Testis (tissue), 3 donors: ENCODE results near the gene NEK11. TPM values are rescaled to one million over a fixed set of nuclear protein-coding genes. Genes with fewer than 3 reads are reported as not detected.

Experiments
- DNase-seq: peaks from one replicate; pipeline ENCODE4 v3.0.0-alpha.2; 2019
- H3K27ac ChIP-seq, 2 donors: fragments of 200-600 bp; sonication (generic); one replicate each; pipeline ENCODE4 v1.5.1; 2019
- H3K27me3 ChIP-seq: fragments of 200-600 bp; sonication (generic); one replicate; pipeline ENCODE4 v1.5.1; 2019
- H3K36me3 ChIP-seq: fragments of 200-600 bp; sonication (generic); one replicate; pipeline ENCODE4 v1.5.1; 2017; ENCODE audit warnings: low read depth; ENCODE audit errors: missing control alignments
- H3K4me1 ChIP-seq: fragments of 200-600 bp; sonication (generic); one replicate; pipeline ENCODE4 v1.5.1; 2019
- H3K4me3 ChIP-seq, 2 donors: fragments of 200-600 bp; sonication (generic); one replicate each; pipeline ENCODE4 v1.5.1; 2017 to 2019
- H3K9me3 ChIP-seq: fragments of 200-600 bp; sonication (generic); one replicate; pipeline ENCODE4 v1.5.1; 2017
- POLR2A ChIP-seq: fragments of 450-650 bp; IDR thresholded peaks from one replicate; pipeline ENCODE4 v1.6.1; 2017; ENCODE audit warnings: antibody characterized with exemption, mild to moderate bottlenecking, moderate library complexity
- WGBS, 2 donors: methylation state at CpG; one replicate each; pipeline ENCODE4 v1.1.5; 2018; 5-methylcytosine and 5-hydroxymethylcytosine counted together
- intact Hi-C: fragments of 100-400 bp; cut with DNase I; formaldehyde crosslinking; loops from one replicate; pipeline ENCODE4 v1.15.1; 2023; ENCODE audit warnings: low total_unique reads
- polyA plus RNA-seq: library from polyadenylated mRNA; stranded (reverse); fragments of 350-450 nt; fragmentation: Illumina TruSeq; extraction: RNeasy Lipid Tissue Mini Kit (QIAGEN cat#74804); gene quantifications from one replicate; pipeline ENCODE4 v1.2.3, GENCODE V29; 2014; ENCODE audit warnings: low read depth, low replicate concordance; ENCODE audit not compliant: insufficient read depth
- total RNA-seq, 2 donors: library from RNA; depleted of rRNA; stranded (reverse); fragments of >200 nt; gene quantifications; one replicate each; pipeline ENCODE4 v1.2.3, GENCODE V29; 2016
- TF ChIP-seq, protein P1 (sequence below), 3 experiments: fragments of 450-650 bp in 2 of 3; fragments of 200-600 bp in 1 of 3; sonication (generic) in 1 of 3; IDR thresholded peaks; one replicate each; pipeline ENCODE4 v1.5.1; 2016 to 2019; ENCODE audit warnings: antibody characterized with exemption in 3 of 3, mild to moderate bottlenecking in 2 of 3, moderate library complexity in 1 of 3

The NEK11 gene
- total and polyA plus RNA-seq, 3 donors from 2014 or later = 22.4 to 40.9 (median 35.9) TPM

DNA sequence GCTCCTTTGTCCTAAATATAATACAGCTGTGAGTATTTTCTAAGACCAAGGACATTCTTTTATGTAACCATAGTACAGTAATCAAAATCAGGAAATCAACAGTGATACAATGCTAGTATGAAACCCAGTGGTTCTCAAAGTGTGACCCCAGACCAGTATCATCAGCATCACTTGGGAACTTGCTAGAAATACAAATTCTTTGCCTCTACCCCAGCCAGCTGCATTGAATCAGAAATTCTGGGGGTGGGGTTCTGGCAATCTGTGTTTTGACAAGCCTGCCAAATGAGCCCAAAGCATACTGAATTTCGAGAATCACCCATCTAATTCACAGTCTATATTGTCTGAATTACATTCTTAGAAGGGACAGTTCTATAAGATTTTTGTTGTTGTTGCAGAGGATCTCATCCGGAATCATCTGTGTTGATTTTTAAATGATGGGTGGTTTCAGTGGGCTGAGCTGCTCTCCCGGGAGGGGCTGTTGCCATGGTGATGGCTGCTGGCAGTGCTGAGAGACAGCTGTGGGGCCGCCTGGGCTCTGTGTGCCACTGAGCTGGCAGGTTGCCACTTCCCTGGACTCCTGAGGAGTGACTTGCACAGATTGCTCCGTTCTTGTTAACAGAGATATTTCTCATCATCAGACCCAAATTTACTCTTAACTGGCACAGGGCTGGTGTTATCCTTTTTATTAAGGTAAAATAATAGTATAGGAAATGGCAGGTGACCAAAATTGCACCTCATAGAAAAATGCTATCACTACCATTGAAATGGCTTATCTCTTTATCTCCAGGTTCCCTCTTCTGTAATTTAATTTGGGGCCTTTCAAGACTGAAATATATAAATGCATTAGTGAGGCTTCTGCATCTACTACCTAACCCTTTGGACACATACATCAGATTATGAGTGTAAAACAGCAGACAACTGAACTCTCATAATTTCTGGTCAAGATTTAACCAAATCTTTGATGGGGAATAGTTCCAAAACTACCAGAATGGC lies 56.5 kb downstream of the NEK11 start:
- H3K4me3 ChIP-seq = no peak overlapping the region
- no peak overlapping the region for H3K27ac ChIP-seq
- H3K36me3 ChIP-seq = no peaks in the 10 kb centered on the region
- WGBS, 2 donors = 38 to 42% methylated on average over 4 to 5 of the region's 5 CpGs
- intact Hi-C loops = no loop called here
- TF ChIP-seq, protein P1, sequence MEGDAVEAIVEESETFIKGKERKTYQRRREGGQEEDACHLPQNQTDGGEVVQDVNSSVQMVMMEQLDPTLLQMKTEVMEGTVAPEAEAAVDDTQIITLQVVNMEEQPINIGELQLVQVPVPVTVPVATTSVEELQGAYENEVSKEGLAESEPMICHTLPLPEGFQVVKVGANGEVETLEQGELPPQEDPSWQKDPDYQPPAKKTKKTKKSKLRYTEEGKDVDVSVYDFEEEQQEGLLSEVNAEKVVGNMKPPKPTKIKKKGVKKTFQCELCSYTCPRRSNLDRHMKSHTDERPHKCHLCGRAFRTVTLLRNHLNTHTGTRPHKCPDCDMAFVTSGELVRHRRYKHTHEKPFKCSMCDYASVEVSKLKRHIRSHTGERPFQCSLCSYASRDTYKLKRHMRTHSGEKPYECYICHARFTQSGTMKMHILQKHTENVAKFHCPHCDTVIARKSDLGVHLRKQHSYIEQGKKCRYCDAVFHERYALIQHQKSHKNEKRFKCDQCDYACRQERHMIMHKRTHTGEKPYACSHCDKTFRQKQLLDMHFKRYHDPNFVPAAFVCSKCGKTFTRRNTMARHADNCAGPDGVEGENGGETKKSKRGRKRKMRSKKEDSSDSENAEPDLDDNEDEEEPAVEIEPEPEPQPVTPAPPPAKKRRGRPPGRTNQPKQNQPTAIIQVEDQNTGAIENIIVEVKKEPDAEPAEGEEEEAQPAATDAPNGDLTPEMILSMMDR (IDR thresholded peaks at IDR 0.05) = no peak
- TF ChIP-seq POLR2A = no peak
- peak; percentile 53 for DNase-seq
- no peaks in the 10 kb centered on the region for H3K27me3 ChIP-seq
- H3K9me3 ChIP-seq = no peaks in the 10 kb centered on the region
- H3K4me1 ChIP-seq = no peaks in the 10 kb centered on the region

DNA sequence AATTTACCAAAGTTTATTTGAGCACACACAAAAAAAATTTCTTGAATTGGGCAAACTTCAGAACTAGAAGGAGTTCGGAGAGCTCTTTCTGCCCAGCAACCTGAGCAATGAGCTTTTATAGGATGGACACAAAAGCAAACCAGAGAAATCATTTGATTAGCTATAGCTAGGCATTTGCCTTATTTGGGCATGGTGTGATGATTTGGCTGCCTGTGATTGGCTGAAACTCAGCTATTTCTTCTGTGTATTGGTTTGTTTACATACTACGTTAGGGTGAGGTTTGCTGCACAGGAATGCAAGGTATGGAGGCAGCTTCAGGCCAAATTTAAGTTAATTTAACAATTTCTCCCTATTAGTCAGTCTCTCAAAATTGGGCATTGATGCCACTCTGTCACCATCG lies 65.1 kb downstream of the NEK11 start:
- intact Hi-C loops = no loop called here

DNA sequence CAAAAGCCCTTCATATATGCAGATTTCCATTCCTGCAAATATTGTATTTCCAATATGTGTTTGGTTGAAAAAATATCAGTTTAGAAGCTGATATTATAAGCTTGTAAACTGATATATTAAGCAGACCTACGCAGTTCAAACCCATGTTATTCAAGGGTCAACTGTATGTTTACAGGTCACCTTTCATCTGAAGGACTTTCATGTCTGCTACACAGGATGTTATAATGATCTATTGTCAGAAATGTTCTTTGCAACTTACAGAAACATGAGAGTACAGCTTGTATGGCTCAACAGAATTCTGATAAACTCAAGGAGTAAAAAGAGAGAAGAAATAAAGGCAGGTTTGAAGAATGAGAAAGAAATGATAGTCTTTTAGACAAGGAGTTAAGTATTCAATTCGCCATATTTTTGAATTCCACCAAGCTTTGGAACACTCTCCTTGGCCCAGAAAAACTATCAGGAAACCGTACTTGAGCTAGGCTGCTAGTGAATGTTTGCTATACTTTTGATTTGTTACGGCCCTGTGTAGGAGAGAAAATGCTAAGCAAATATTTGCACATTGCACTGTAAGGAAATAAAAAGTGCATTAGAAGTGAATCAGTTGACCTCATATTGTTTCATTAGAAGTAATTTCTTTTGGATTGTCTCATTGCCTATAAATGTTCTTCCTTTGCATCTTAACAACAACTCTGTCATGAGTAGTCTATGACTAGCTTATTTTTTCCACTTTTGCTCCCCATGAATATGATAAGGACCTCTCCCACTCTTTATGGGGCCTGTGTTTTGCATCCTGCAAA lies 81.2 kb downstream of the NEK11 start:
- Histone ChIP-seq H3K4me3 (no peak overlapping the region), H3K27me3 (no peaks in the 10 kb centered on the region), H3K9me3 (no peaks in the 10 kb centered on the region), H3K36me3 (no peaks in the 10 kb centered on the region), H3K4me1 (no peaks in the 10 kb centered on the region), H3K27ac (no peak overlapping the region)
- DNase-seq = no peak
- no peak for TF ChIP-seq POLR2A
- TF ChIP-seq, protein P1 (IDR thresholded peaks at IDR 0.05) = no peak
- WGBS, 2 donors = 79 to 91% methylated on average over 4 of the region's 4 CpGs
- intact Hi-C loops = no loop called here

More for the DNA sequence above, 65.1 kb downstream of the NEK11 start:
- no peaks in the 10 kb centered on the region for H3K27me3 ChIP-seq
- no peaks in the 10 kb centered on the region for H3K9me3 ChIP-seq
- DNase-seq = no peak
- H3K4me1 ChIP-seq = no peaks in the 10 kb centered on the region
- H3K4me3 ChIP-seq = no peak overlapping the region
- H3K27ac ChIP-seq = no peak overlapping the region
- H3K36me3 ChIP-seq = no peaks in the 10 kb centered on the region
- 95% methylated on average over 3 of the region's 3 CpGs for WGBS, 2 donors
- TF ChIP-seq, protein P1 (IDR thresholded peaks at IDR 0.05) = no peak
- no peak for TF ChIP-seq POLR2A

GRCh38 chr3:131109156-131109555 lies 82.5 kb downstream of the NEK11 start:
- Histone ChIP-seq H3K9me3 (no peaks in the 10 kb centered on the region), H3K4me3 (no peak overlapping the region), H3K27me3 (no peaks in the 10 kb centered on the region), H3K4me1 (no peaks in the 10 kb centered on the region), H3K36me3 (no peaks in the 10 kb centered on the region), H3K27ac (no peak overlapping the region)
- intact Hi-C loops = no loop called here
- DNase-seq = no peak
- TF ChIP-seq, protein P1 (IDR thresholded peaks at IDR 0.05) = no peak
- TF ChIP-seq POLR2A = no peak
